ENCODE results near the gene APOB. TPM values are rescaled to one million over a fixed set of nuclear protein-coding genes. Genes with fewer than 3 reads are reported as not detected.

Gene APOB
- polyA plus RNA-seq, 6 donors from 2014 or later: not detected

DNA sequence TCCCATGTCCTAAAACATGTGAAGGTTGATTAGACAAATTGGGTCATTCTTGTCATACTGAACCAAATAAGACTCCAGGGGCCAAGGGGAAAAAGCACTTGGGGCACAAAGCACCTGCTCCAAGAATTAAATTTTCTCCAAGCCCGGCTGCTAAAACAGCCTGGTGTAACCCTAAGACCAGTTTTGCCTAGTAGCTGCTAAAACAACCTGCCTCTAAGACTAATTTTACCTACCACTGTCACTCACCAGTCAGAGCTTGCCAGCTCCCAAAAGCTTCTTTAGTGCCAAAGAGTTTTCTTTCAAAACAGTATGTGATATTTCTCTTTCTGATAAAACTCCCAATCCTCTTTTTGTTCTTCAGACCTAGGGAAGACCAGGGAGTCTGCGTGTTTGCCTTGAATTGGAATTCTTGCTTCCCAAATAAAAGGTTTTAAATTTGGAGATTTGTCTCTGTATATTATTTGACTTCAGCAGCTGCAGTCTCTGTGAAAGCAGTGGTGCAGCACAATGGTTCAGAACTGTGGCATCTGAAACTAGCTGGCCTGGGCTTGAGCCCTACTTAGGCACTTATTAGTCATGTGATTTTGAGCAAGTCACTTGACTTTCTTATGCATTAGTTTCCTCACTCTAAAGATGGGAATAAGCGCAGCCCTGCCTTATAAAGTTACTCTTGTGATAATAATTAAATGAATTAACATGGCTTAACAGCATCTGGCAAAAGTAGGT is 16.2 kb upstream of the APOB start:
- Mint-ChIP-seq H3K9me3 (no peaks in the 10 kb centered on the region), H3K27ac (no peak overlapping the region), H3K27me3 (peaks cover 0 to 3% (median under 1%) of the 10 kb centered on the region in 3 donors), H3K36me3 (peaks cover 0 to 5% of the 10 kb centered on the region in 2 donors), H3K4me3 (no peak overlapping the region), H3K4me1 (no peaks in the 10 kb centered on the region)
- DNase-seq (no peak), ATAC-seq (ENCODE audit: low read depth in 2 of 2) (no peak)

DNA sequence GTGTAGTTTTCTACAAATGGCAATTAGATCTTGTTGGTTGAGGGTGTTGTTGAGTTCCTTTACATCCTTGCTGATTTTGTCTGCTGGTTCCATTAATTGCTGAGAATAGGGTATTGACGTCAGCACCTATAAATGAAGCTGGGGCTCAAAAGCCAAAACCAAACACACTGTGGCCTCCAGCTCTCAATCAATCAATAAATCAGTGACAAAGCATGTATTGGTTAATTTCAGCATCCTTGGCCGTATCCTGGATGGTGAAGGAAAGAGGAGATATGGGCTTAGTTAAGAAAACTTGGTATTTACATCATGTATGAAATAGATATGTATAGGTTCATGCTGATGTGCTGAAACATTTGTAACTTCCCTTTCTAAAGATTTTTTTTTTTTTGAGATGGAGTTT is 13.2 kb upstream of the APOB start:
- Mint-ChIP-seq H3K4me3 (no peak overlapping the region), H3K27ac (no peak overlapping the region), H3K4me1 (no peaks in the 10 kb centered on the region), H3K27me3 (peaks cover 3 to 8% (median 7%) of the 10 kb centered on the region in 3 donors), H3K36me3 (peaks cover 0 to 5% of the 10 kb centered on the region in 2 donors), H3K9me3 (no peaks in the 10 kb centered on the region)
- no peak for ATAC-seq (ENCODE audit: low read depth in 2 of 2)
- DNase-seq: no peak

- ATAC-seq (ENCODE audit: low read depth in 2 of 2) (no peak), DNase-seq (no peak)
- no peak overlapping the region for H3K4me3 Mint-ChIP-seq
- H3K27me3 Mint-ChIP-seq: peaks cover 3 to 8% (median 7%) of the 10 kb centered on the region in 3 donors
- H3K27ac Mint-ChIP-seq: peak overlapping the region in 1 of 6 donors; percentile 46
- H3K36me3 Mint-ChIP-seq: peaks cover 0 to 5% of the 10 kb centered on the region in 2 donors
- H3K4me1 Mint-ChIP-seq: no peaks in the 10 kb centered on the region
- H3K9me3 Mint-ChIP-seq: no peaks in the 10 kb centered on the region
Observed at GRCh38 chr2:21055879-21056790, 12.3 kb upstream of the APOB start.

DNA sequence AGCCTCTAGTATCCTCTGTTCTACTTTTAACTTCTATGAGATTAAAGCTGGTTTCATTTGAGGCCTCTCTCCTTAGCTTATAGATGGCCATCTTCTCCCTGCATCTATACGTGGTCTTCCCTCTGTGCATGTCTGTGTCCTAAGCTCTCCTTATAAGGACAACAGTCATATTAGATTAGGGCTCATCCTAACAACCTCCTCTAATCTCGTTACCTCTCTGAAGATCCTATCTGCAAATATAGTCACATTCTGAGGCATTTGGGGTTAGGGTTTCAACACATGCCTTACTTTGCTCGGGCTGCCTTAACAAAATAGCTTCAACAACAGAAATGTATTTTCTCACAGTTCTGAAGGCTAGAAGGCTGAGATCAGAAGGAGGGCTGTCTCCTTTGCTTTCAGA is 11.6 kb upstream of the APOB start:
- Mint-ChIP-seq H3K36me3 (peaks cover 0 to 5% of the 10 kb centered on the region in 2 donors), H3K27ac (no peak overlapping the region), H3K27me3 (peaks cover 3 to 8% (median 7%) of the 10 kb centered on the region in 3 donors), H3K4me1 (no peaks in the 10 kb centered on the region), H3K9me3 (no peaks in the 10 kb centered on the region), H3K4me3 (no peak overlapping the region)
- no peak for ATAC-seq (ENCODE audit: low read depth in 2 of 2)
- DNase-seq: no peak

GRCh38 chr2:21054011-21054410 is 10.1 kb upstream of the APOB start:
- Mint-ChIP-seq H3K4me1 (no peaks in the 10 kb centered on the region), H3K27me3 (peaks cover 3 to 10% (median 7%) of the 10 kb centered on the region in 3 donors), H3K36me3 (peaks cover 0 to 5% of the 10 kb centered on the region in 2 donors), H3K4me3 (no peak overlapping the region), H3K27ac (no peak overlapping the region), H3K9me3 (no peaks in the 10 kb centered on the region)
- DNase-seq (no peak), ATAC-seq (ENCODE audit: low read depth in 2 of 2) (no peak)

DNA sequence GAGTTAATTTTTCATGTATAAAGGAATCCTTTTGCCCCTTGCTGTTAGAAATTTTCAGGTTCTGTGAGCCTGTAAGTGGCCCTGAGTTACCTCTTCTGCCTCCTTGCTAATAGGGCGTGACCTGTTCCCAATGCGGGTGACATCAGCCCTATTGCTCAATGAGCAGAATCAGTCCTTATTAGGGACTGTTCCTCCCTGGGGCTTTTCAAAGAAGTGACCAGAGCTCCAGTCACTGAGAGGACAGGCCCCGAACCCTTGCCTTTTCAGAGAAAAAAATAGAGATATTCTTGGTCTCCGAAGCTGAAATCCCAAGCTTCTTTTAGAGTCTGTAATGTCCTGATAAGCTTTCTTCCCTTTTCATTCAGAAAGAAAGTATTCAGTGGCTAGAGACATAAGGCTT is 8.2 kb upstream of the APOB start:
- Mint-ChIP-seq H3K36me3 (peaks cover 0 to 3% of the 10 kb centered on the region in 2 donors), H3K27ac (peak overlapping the region in 1 of 6 donors; percentile 18), H3K4me1 (no peaks in the 10 kb centered on the region), H3K9me3 (no peaks in the 10 kb centered on the region), H3K4me3 (no peak overlapping the region), H3K27me3 (peaks cover 4 to 30% (median 18%) of the 10 kb centered on the region in 3 donors)
- ATAC-seq (ENCODE audit: low read depth in 2 of 2) (no peak), DNase-seq (no peak)

- Mint-ChIP-seq H3K9me3 (no peaks in the 10 kb centered on the region), H3K4me3 (no peak overlapping the region), H3K27ac (no peak overlapping the region), H3K36me3 (no peaks in the 10 kb centered on the region), H3K27me3 (peaks cover 11 to 46% (median 31%) of the 10 kb centered on the region in 3 donors), H3K4me1 (no peaks in the 10 kb centered on the region)
- ATAC-seq (ENCODE audit: low read depth in 2 of 2) (no peak), DNase-seq (no peak)
Observed at GRCh38 chr2:21050164-21050563, 6.3 kb upstream of the APOB start.

GRCh38 chr2:21047141-21048009 is 3.5 kb upstream of the APOB start:
- ATAC-seq (ENCODE audit: low read depth in 2 of 2): no peak
- Mint-ChIP-seq H3K27ac (no peak overlapping the region), H3K4me1 (peaks cover 0 to 5% (median 4%) of the 10 kb centered on the region in 3 donors), H3K36me3 (no peaks in the 10 kb centered on the region), H3K9me3 (no peaks in the 10 kb centered on the region), H3K4me3 (peak overlapping the region in 1 of 8 donors; percentile 52), H3K27me3 (peaks cover 26 to 57% (median 42%) of the 10 kb centered on the region in 3 donors)
- no peak for DNase-seq

GRCh38 chr2:21046506-21046905 is 2.6 kb upstream of the APOB start:
- Mint-ChIP-seq H3K27me3 (peaks cover 26 to 57% (median 49%) of the 10 kb centered on the region in 3 donors), H3K36me3 (no peaks in the 10 kb centered on the region), H3K9me3 (no peaks in the 10 kb centered on the region), H3K27ac (no peak overlapping the region), H3K4me3 (no peak overlapping the region), H3K4me1 (peaks cover 0 to 5% (median 4%) of the 10 kb centered on the region in 3 donors)
- ATAC-seq (ENCODE audit: low read depth in 2 of 2) (no peak), DNase-seq (no peak)

GRCh38 chr2:21044694-21045371 is 960 bp upstream of the APOB start:
- no peaks in the 10 kb centered on the region for H3K9me3 Mint-ChIP-seq
- no peak for ATAC-seq (ENCODE audit: low read depth in 2 of 2)
- H3K4me3 Mint-ChIP-seq: no peak overlapping the region
- no peaks in the 10 kb centered on the region for H3K36me3 Mint-ChIP-seq
- peaks cover 0 to 5% (median 4%) of the 10 kb centered on the region in 3 donors for H3K4me1 Mint-ChIP-seq
- H3K27ac Mint-ChIP-seq: no peak overlapping the region
- DNase-seq: no peak
- peaks cover 28 to 57% (median 49%) of the 10 kb centered on the region in 3 donors for H3K27me3 Mint-ChIP-seq

DNA sequence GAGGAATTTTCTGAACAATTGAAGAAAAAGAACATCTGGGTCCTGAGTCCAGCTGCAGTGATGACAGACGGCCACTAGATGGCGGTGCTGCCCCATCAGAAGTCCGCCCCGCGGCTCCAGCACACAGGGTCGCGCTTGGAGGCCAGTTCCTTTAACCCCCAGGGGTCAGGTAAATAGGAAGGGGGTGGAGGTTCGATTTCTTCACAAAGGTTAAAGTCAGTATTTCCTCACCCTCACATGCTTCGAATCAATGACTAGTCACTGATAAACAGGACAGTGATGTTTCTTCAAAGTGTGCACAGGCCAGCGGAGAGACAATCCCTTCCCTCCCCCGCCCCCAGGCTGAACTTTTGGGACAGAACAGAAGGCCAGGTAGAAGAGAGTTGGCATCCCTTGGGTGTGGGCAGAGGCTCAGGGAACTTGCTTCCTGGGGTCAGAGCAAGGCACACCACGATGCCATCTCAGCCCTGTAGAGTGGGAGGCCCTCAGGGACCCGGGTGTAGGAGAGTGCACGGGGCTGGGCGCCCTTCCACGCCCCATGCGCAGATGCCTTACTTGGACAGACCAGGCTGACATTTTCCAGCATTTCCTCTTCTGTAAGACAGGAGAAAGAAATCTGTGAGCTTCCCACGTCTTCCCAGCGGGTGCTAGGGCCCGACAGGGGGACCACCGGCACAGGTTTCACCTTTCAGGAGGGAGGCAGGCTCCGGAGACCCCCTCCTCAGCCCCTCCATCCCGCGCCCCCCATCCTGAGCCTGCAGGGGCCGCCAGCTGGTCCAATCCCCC is 722 bp downstream of the APOB start:
- peaks cover 35 to 47% (median 44%) of the 10 kb centered on the region in 3 donors for H3K27me3 Mint-ChIP-seq
- peak; percentile 25 to 59 for ATAC-seq (ENCODE audit: low read depth in 2 of 2)
- no peaks in the 10 kb centered on the region for H3K36me3 Mint-ChIP-seq
- peak overlapping the region in 5 of 8 donors; percentile 20 to 77 (median 26) for H3K4me3 Mint-ChIP-seq
- H3K9me3 Mint-ChIP-seq: no peaks in the 10 kb centered on the region
- H3K4me1 Mint-ChIP-seq: peaks cover 0 to 5% (median 4%) of the 10 kb centered on the region in 3 donors
- no peak overlapping the region for H3K27ac Mint-ChIP-seq
- peak; percentile 30 for DNase-seq

DNA sequence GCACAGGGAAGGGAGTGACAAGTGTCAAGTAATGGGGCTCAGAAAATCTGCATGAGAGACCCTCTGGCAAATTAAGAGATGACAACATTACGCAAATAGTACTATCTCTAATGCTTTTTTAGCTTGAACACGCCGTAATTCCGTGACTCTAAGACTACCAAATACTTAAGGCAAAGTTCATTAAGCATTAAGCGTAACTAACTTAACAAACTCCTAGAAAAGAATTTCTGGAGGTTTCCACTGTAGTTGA is 1.2 kb downstream of the APOB start:
- no peaks in the 10 kb centered on the region for H3K9me3 Mint-ChIP-seq
- H3K27me3 Mint-ChIP-seq: peaks cover 35 to 41% (median 39%) of the 10 kb centered on the region in 3 donors
- H3K4me3 Mint-ChIP-seq: no peak overlapping the region
- H3K27ac Mint-ChIP-seq: no peak overlapping the region
- H3K4me1 Mint-ChIP-seq: peaks cover 0 to 5% (median 4%) of the 10 kb centered on the region in 3 donors
- no peak for ATAC-seq (ENCODE audit: low read depth in 2 of 2)
- no peak for DNase-seq
- H3K36me3 Mint-ChIP-seq: no peaks in the 10 kb centered on the region
